ENCODE data around the gene HELQ. TPM values are rescaled to one million over a fixed set of nuclear protein-coding genes. Genes with fewer than 3 reads are reported as not detected.

Gene HELQ
- total and polyA plus RNA-seq, 2 experiments from 2014 or later: 12.6 to 20.5 TPM

- no peaks in the 10 kb centered on the region for H3K36me3 ChIP-seq
Observed at GRCh38 chr4:83364312-83364711, 91.3 kb downstream of the HELQ start.

GRCh38 chr4:83362492-83363329 lies 92.9 kb downstream of the HELQ start:
- no peaks in the 10 kb centered on the region for H3K27me3 ChIP-seq
- H3K4me1 ChIP-seq (ENCODE audit: low read depth): no peaks in the 10 kb centered on the region
- TF ChIP-seq, protein P1, sequence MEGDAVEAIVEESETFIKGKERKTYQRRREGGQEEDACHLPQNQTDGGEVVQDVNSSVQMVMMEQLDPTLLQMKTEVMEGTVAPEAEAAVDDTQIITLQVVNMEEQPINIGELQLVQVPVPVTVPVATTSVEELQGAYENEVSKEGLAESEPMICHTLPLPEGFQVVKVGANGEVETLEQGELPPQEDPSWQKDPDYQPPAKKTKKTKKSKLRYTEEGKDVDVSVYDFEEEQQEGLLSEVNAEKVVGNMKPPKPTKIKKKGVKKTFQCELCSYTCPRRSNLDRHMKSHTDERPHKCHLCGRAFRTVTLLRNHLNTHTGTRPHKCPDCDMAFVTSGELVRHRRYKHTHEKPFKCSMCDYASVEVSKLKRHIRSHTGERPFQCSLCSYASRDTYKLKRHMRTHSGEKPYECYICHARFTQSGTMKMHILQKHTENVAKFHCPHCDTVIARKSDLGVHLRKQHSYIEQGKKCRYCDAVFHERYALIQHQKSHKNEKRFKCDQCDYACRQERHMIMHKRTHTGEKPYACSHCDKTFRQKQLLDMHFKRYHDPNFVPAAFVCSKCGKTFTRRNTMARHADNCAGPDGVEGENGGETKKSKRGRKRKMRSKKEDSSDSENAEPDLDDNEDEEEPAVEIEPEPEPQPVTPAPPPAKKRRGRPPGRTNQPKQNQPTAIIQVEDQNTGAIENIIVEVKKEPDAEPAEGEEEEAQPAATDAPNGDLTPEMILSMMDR (IDR thresholded peaks at IDR 0.05; ENCODE audit: low read depth, low read length): peak; percentile 65
- no peak overlapping the region for H3K4me3 ChIP-seq
- H3K36me3 ChIP-seq: no peaks in the 10 kb centered on the region
- H3K9me3 ChIP-seq (ENCODE audit: low read depth): no peaks in the 10 kb centered on the region
- no peak overlapping the region for H3K27ac ChIP-seq
- DNase-seq (ENCODE audit: low read depth in 1 of 2, low spot score in 1 of 2): peak in 1 of 2 donors; percentile 67

More at GRCh38 chr4:83364312-83364711, 91.3 kb downstream of the HELQ start:
- TF ChIP-seq, protein P1 (IDR thresholded peaks at IDR 0.05; ENCODE audit: low read depth, low read length): no peak
- Histone ChIP-seq H3K27ac (no peak overlapping the region), H3K4me1 (ENCODE audit: low read depth) (no peaks in the 10 kb centered on the region), H3K9me3 (ENCODE audit: low read depth) (no peaks in the 10 kb centered on the region), H3K27me3 (no peaks in the 10 kb centered on the region), H3K4me3 (no peak overlapping the region)
- no peak for DNase-seq (ENCODE audit: low read depth in 1 of 2, low spot score in 1 of 2)

DNA sequence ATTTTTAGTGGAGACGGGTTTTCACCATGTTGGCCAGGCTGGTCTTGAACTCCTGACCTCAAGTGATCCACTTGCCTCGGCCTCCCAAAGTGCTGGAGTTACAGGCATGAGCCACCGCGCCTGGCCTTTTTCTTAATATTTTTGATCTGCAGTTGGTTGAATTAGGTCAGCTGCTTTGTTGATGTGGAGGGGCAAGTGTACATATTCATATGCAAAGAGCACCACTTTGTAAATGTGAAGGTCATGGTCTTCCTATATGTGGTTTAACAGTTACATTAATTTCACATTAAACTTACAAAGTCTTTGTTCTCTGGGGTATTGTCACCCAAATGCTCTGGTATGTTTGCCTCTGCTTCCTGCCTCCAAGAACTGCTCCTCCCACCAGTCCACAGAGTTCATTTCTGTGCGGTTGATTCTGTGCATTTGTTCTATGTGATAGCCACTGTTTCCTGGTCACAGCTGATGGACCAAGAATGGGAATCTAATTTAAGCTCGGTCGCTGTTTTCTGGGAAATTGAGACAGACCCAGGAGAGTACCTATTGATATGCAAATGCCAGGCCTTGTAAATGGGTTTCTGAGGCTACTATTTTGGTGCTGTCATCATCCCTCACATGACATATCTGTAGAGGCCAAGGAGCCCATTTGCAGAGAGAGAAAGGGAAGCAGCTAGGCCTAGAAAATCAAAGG lies 94.1 kb downstream of the HELQ start:
- Histone ChIP-seq H3K4me3 (no peak overlapping the region), H3K9me3 (ENCODE audit: low read depth) (no peaks in the 10 kb centered on the region), H3K27ac (no peak overlapping the region), H3K27me3 (no peaks in the 10 kb centered on the region), H3K4me1 (ENCODE audit: low read depth) (no peaks in the 10 kb centered on the region), H3K36me3 (no peaks in the 10 kb centered on the region)
- DNase-seq (ENCODE audit: low read depth in 1 of 2, low spot score in 1 of 2): no peak
- TF ChIP-seq, protein P1 (IDR thresholded peaks at IDR 0.05; ENCODE audit: low read depth, low read length): no peak

DNA sequence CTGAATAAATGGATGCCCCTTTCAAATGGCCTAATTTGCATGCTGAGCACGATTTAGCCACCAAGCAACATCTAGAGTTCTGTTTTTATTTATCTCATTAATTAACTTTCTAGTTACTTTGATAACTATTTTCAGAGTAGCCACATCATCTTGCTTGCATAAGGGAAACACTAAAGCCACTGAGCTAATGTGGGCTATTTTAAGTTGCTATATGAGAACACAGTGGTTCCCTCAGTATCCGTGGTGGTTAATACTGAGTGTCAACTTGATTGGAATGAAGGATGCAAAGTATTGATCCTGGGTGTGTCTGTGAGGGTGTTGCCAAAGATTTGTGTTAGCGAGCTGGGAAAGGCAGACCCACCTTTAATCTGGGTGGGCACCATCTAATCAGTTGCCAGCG lies 95.6 kb downstream of the HELQ start:
- H3K4me1 ChIP-seq (ENCODE audit: low read depth): no peaks in the 10 kb centered on the region
- no peak overlapping the region for H3K4me3 ChIP-seq
- no peaks in the 10 kb centered on the region for H3K36me3 ChIP-seq
- TF ChIP-seq, protein P1 (IDR thresholded peaks at IDR 0.05; ENCODE audit: low read depth, low read length): no peak
- no peaks in the 10 kb centered on the region for H3K9me3 ChIP-seq (ENCODE audit: low read depth)
- H3K27ac ChIP-seq: no peak overlapping the region
- no peak for DNase-seq (ENCODE audit: low read depth in 1 of 2, low spot score in 1 of 2)
- no peaks in the 10 kb centered on the region for H3K27me3 ChIP-seq

- H3K4me1 ChIP-seq (ENCODE audit: low read depth): no peaks in the 10 kb centered on the region
- no peaks in the 10 kb centered on the region for H3K27me3 ChIP-seq
- no peak overlapping the region for H3K4me3 ChIP-seq
- DNase-seq (ENCODE audit: low read depth in 1 of 2, low spot score in 1 of 2): peak in 1 of 2 donors; percentile 83
- no peaks in the 10 kb centered on the region for H3K36me3 ChIP-seq
- TF ChIP-seq, protein P1 (IDR thresholded peaks at IDR 0.05; ENCODE audit: low read depth, low read length): no peak
- H3K27ac ChIP-seq: no peak overlapping the region
- no peaks in the 10 kb centered on the region for H3K9me3 ChIP-seq (ENCODE audit: low read depth)
Observed at GRCh38 chr4:83358410-83358809, 97.2 kb downstream of the HELQ start.

Other genes with a start within 250 kb of the HELQ start
- 6.1 and 6.4 TPM in 2 replicates for gene COQ2, start 171.0 kb downstream of the HELQ start, total RNA-seq
- gene COQ2, start 171.0 kb downstream of the HELQ start, polyA plus RNA-seq: 14.6 and 20.0 TPM in 2 replicates
- gene HPSE, start 121.0 kb downstream of the HELQ start, total RNA-seq: 0.06 TPM in 1 of 2 replicates, not detected in the other
- not detected in 2 replicates for gene HPSE, start 121.0 kb downstream of the HELQ start, polyA plus RNA-seq
- 14.6 and 51.4 TPM in 2 replicates for gene MRPS18C, start 235 bp upstream of the HELQ start, total RNA-seq
- 114 and 116 TPM in 2 replicates for gene MRPS18C, start 235 bp upstream of the HELQ start, polyA plus RNA-seq
- 8.9 and 14.6 TPM in 2 replicates for gene ABRAXAS1, start 29.3 kb upstream of the HELQ start, total RNA-seq
- gene ABRAXAS1, start 29.3 kb upstream of the HELQ start, polyA plus RNA-seq: 5.1 and 8.5 TPM in 2 replicates
- gene GPAT3, start 80.3 kb upstream of the HELQ start, total RNA-seq: 2.3 and 5.1 TPM in 2 replicates
- 3.1 and 5.1 TPM in 2 replicates for gene GPAT3, start 80.3 kb upstream of the HELQ start, polyA plus RNA-seq